GM23338 (cell line): ENCODE data around the gene PTPRA. TPM values are rescaled to one million over a fixed set of nuclear protein-coding genes. Genes with fewer than 3 reads are reported as not detected.

ENCODE experiments used
- ATAC-seq: fragments of 200-7000 bp; cut with Tn5 transposase; 3 replicates; pipeline ENCODE4 v1.9.1; 2020
- DNase-seq: peaks from one replicate; pipeline ENCODE4 v3.0.0-alpha.2; 2015; ENCODE audit warnings: low spot score
- H2AFZ ChIP-seq: fragments of 200-600 bp; sonication (generic); 2 replicates; pipeline ENCODE4 v1.8.0; 2016; ENCODE audit warnings: antibody characterized with exemption, mild to moderate bottlenecking, moderate library complexity
- H3F3A ChIP-seq: fragments of 200-600 bp; sonication (generic); replicated peaks from 2 replicates; pipeline ENCODE4 v1.8.0; 2017; ENCODE audit warnings: antibody characterized with exemption, mixed run types, low read depth
- H3K27ac ChIP-seq: fragments of 200-600 bp; sonication (generic); 2 replicates; pipeline ENCODE4 v1.6.1; 2016; ENCODE audit warnings: low read depth
- H3K27me3 ChIP-seq: fragments of 200-600 bp; sonication (generic); 2 replicates; pipeline ENCODE4 v1.8.0; 2016; ENCODE audit warnings: mild to moderate bottlenecking, mixed run types, moderate library complexity; ENCODE audit not compliant: insufficient read depth
- H3K36me3 ChIP-seq: fragments of 200-600 bp; sonication (generic); 2 replicates; pipeline ENCODE4 v1.8.0; 2016; ENCODE audit warnings: mild to moderate bottlenecking; ENCODE audit not compliant: insufficient read depth
- H3K4me1 ChIP-seq: fragments of 200-600 bp; sonication (generic); 2 replicates; pipeline ENCODE4 v1.8.0; 2016; ENCODE audit warnings: mild to moderate bottlenecking, moderate library complexity; ENCODE audit not compliant: insufficient read depth
- H3K4me2 ChIP-seq: fragments of 200-600 bp; sonication (generic); 2 replicates; pipeline ENCODE4 v1.7.1; 2017; ENCODE audit warnings: mixed run types
- H3K4me3 ChIP-seq: fragments of 200-600 bp; sonication (generic); 2 replicates; pipeline ENCODE4 v1.6.1; 2016; ENCODE audit warnings: mixed run types
- H3K79me2 ChIP-seq: fragments of 200-600 bp; sonication (generic); replicated peaks from 2 replicates; pipeline ENCODE4 v1.8.0; 2017; ENCODE audit warnings: mild to moderate bottlenecking; ENCODE audit not compliant: insufficient read depth
- H3K9me2 ChIP-seq: fragments of 200-600 bp; sonication (generic); 2 replicates; pipeline ENCODE4 v1.8.0; 2017; ENCODE audit not compliant: insufficient read depth
- H4K20me1 ChIP-seq: fragments of 200-600 bp; sonication (generic); replicated peaks from 2 replicates; pipeline ENCODE4 v1.8.0; 2017; ENCODE audit warnings: mild to moderate bottlenecking; ENCODE audit not compliant: insufficient read depth
- H3K27ac Mint-ChIP-seq: 2 replicates; pipeline ENCODE4 v1.8.0; 2020; ENCODE audit warnings: inconsistent platforms, mild to moderate bottlenecking, moderate library complexity, mixed read lengths
- H3K27me3 Mint-ChIP-seq: 3 replicates; pipeline ENCODE4 v1.8.0; 2022; ENCODE audit warnings: low read depth, mild to moderate bottlenecking, moderate library complexity, mixed read lengths, inconsistent platforms; ENCODE audit not compliant: insufficient read depth, poor library complexity
- H3K36me3 Mint-ChIP-seq: 3 replicates; pipeline ENCODE4 v1.8.0; 2021; ENCODE audit warnings: low read depth, mild to moderate bottlenecking, inconsistent platforms, moderate library complexity, mixed read lengths
- H3K4me1 Mint-ChIP-seq: 3 replicates; pipeline ENCODE4 v1.8.0; 2020; ENCODE audit warnings: mild to moderate bottlenecking, inconsistent platforms, mixed read lengths
- H3K4me3 Mint-ChIP-seq: 3 replicates; pipeline ENCODE4 v1.8.0; 2021; ENCODE audit warnings: moderate library complexity, mild to moderate bottlenecking, inconsistent platforms, mixed read lengths
- H3K9me3 Mint-ChIP-seq: 3 replicates; pipeline ENCODE4 v1.8.0; 2020; ENCODE audit warnings: moderate library complexity, mild to moderate bottlenecking, inconsistent platforms, mixed read lengths
- EZH2 ChIP-seq: fragments of 200-600 bp; sonication (generic); IDR thresholded peaks from one replicate; pipeline ENCODE4 v1.8.0; 2017; ENCODE audit warnings: antibody characterized with exemption, mild to moderate bottlenecking, low read depth; ENCODE audit not compliant: unreplicated experiment
- POLR2AphosphoS5 ChIP-seq: IDR thresholded peaks from 2 replicates; pipeline ENCODE4 v1.6.1; 2016; ENCODE audit warnings: antibody characterized with exemption, low read depth
- ZNF462 ChIP-seq: fragments of 250-450 bp; sonication (Bioruptor Pico); IDR thresholded peaks from 2 replicates; pipeline ENCODE4 v1.5.0; 2020; ENCODE audit warnings: mild to moderate bottlenecking, moderate library complexity
- polyA plus RNA-seq: library from polyadenylated mRNA; unstranded; fragments of >200 nt; fragmentation: Nextera tagmentation; extraction: Ambion mirVana; gene quantifications from 2 replicates; pipeline ENCODE4 v1.2.1, GENCODE V29; 2016
- total RNA-seq: library from RNA; depleted of rRNA; stranded (reverse); fragments of >200 nt; shearing (Covaris generic); gene quantifications from 2 replicates; pipeline ENCODE4 v1.2.3, GENCODE V29; 2014

Gene PTPRA
- total and polyA plus RNA-seq, 2 experiments from 2014 or later: 37.8 to 39.3 TPM

DNA sequence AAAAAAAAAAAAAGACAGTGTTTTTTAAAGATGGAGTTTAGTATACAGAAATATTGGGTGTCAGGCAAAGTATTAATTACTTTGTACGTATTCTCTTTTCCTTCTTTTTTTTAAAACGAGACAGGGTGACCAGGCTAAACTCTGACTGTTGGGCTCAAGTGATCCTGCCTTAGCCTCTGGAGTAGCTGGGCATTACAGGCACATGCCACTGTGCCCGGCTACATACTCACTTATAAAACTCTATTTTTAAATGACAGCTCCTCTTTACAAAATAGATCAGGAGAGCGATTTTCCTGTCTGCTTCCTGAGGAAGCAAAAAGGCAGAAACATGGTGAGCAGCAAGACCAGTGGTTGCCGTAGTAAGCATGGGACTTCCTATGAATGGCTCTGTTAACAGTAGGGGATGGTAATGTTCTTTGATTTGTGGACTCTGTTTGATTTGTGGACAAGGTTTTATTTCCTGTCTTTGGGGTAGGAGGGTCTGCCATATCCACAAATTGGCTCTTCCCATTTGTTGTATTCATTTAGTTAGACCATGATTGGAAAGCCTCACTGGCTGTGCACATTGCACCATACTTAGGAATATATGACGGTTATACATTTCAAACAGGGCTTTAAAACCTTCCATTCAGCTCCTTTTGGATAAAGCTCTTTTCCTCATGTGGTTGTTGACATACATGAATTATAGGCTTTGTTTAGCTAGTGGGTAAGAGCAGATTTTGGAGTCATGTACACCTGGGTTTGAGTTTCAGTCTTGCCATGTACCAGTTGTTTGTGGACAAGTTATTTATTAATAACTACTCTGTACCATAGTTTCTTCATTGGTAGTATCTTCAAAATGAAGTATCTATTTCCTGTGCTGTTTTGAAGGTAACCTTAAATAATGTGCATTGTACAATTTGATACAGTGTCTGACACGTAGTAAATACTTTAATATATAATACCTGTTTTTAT, 45.1 kb downstream of the PTPRA start:
- Mint-ChIP-seq H3K4me3 (no peak overlapping the region), H3K27me3 (peaks cover 3% of the 10 kb centered on the region), H3K27ac (no peak overlapping the region), H3K36me3 (peaks cover 2% of the 10 kb centered on the region; the same call in 2 of the 3 replicates), H3K9me3 (no peaks in the 10 kb centered on the region), H3K4me1 (peaks cover 34% of the 10 kb centered on the region)
- DNase-seq (no peak), ATAC-seq (no peak)
- H3K27ac ChIP-seq: peak overlapping the region; percentile 88; the same call in 1 of the 2 replicates
- no peaks in the 10 kb centered on the region for H3K9me2 ChIP-seq
- peaks cover 76% of the 10 kb centered on the region for H3K79me2 ChIP-seq
- H3K4me2 ChIP-seq: no peak overlapping the region; the same call in 1 of the 2 replicates
- H3K4me1 ChIP-seq: peaks cover 50% of the 10 kb centered on the region
- no peaks in the 10 kb centered on the region for H3K36me3 ChIP-seq
- no peaks in the 10 kb centered on the region; the same call in 1 of the 2 replicates for H4K20me1 ChIP-seq
- no peaks in the 10 kb centered on the region for H3F3A ChIP-seq
- H3K4me3 ChIP-seq: no peak overlapping the region
- no peaks in the 10 kb centered on the region for H3K27me3 ChIP-seq
- TF ChIP-seq EZH2 (no peak), ZNF462 (CRISPR knock-in tag) (no peak), POLR2AphosphoS5 (no peak)
- H2AFZ ChIP-seq: no peak overlapping the region
